Smooth muscle cell of the brain vasculature (primary cell): Measurements from ENCODE around the gene NOXA1.
"Not testable (repeated sequence)": the region's sequence is repeated elsewhere in the genome, so short reads cannot be mapped to it uniquely, and the experiment has no call there.

Experiments
- DNase-seq: peaks from one replicate; pipeline ENCODE4 v3.0.0-alpha.2; 2012; ENCODE audit warnings: low read depth, low spot score

The NOXA1 gene

GRCh38 chr9:137437691-137438590 is 14.7 kb downstream of the NOXA1 start:
- no peak for DNase-seq

- no peak for DNase-seq
Measured at GRCh38 chr9:137438591-137439157, 15.5 kb downstream of the NOXA1 start.

GRCh38 chr9:137439158-137439714 is 16.0 kb downstream of the NOXA1 start:
- DNase-seq: no peak

- no peak for DNase-seq
Measured at GRCh38 chr9:137441289-137441934, 18.2 kb downstream of the NOXA1 start, which contains the start of gene ENTPD8. ENTPD8 (minus strand) TSS chr9:137441357; CDS start chr9:137438285, 3,072 bp downstream.

GRCh38 chr9:137441935-137442321 is 18.7 kb downstream of the NOXA1 start:
- no peak for DNase-seq

- DNase-seq: no peak
Measured at GRCh38 chr9:137444106-137444790, 21.1 kb downstream of the NOXA1 start.

- DNase-seq: no peak
Measured at GRCh38 chr9:137445275-137445807, 22.1 kb downstream of the NOXA1 start.

GRCh38 chr9:137445930-137446431 is 22.8 kb downstream of the NOXA1 start:
- DNase-seq: no peak

- DNase-seq: no peak
Measured at GRCh38 chr9:137446851-137447471, 23.8 kb downstream of the NOXA1 start.

GRCh38 chr9:137447722-137448601 is 24.8 kb downstream of the NOXA1 start:
- no peak for DNase-seq

GRCh38 chr9:137448602-137448962 is 25.4 kb downstream of the NOXA1 start:
- no peak for DNase-seq

GRCh38 chr9:137449081-137449844 is 26.1 kb downstream of the NOXA1 start:
- DNase-seq: no peak

- DNase-seq: no peak
Measured at GRCh38 chr9:137449931-137450538, 26.8 kb downstream of the NOXA1 start.

GRCh38 chr9:137450539-137451222 is 27.5 kb downstream of the NOXA1 start:
- DNase-seq: not testable (repeated sequence)

GRCh38 chr9:137451264-137452005 is 28.2 kb downstream of the NOXA1 start:
- DNase-seq: not testable (repeated sequence)

- DNase-seq: no peak
Measured at GRCh38 chr9:137452006-137452760, 29.0 kb downstream of the NOXA1 start.
